Activated CD4-positive, alpha-beta T cell treated with anti-CD3 and anti-CD28 coated beads, Interleukin-2, amount 10 ng/mL, durations not matched to agents 24 days and 14 days (primary cell): ENCODE measurements around the gene GLT8D2. TPM values are rescaled to one million over a fixed set of nuclear protein-coding genes. Genes with fewer than 3 reads are reported as not detected.

ENCODE experiments used
- total RNA-seq: library from RNA; stranded (reverse); gene quantifications from 2 replicates; pipeline ENCODE4 v1.2.3, GENCODE V29; 2022

GLT8D2 gene
- total RNA-seq, 1 donor from 2014 or later = not detected

Other genes starting within 250 kb of the GLT8D2 start
- gene NT5DC3, start 209.0 kb downstream of the GLT8D2 start, total RNA-seq = 12.3 and 14.9 TPM in 2 replicates
- 449 and 457 TPM in 2 replicates for gene HSP90B1, start 119.8 kb downstream of the GLT8D2 start, total RNA-seq
- 74.5 and 76.4 TPM in 2 replicates for gene TDG, start 84.3 kb downstream of the GLT8D2 start, total RNA-seq
- gene HCFC2, start 14.3 kb upstream of the GLT8D2 start, total RNA-seq = 8.2 and 8.6 TPM in 2 replicates
- 25.4 and 28.6 TPM in 2 replicates for gene NFYB, start 88.0 kb upstream of the GLT8D2 start, total RNA-seq
- 99.6 and 99.7 TPM in 2 replicates for gene TXNRD1, start 165.6 kb upstream of the GLT8D2 start, total RNA-seq